Measurements from ENCODE around the gene GADD45A.

Gene GADD45A

GRCh38 chr1:67683316-67683715, 1.7 kb upstream of the GADD45A start:
- ChIA-PET POLR2A (interaction anchor here (3.8 to 4.8 kb wide), 2 partner anchors 17 to 112 kb away, joined by 29 to 77 read pairs; no protein-coding TSS in a partner anchor), CTCF (interaction anchor here (0.5 to 4.9 kb wide), 6 partner anchors 77 to 758 kb away, joined by 3 to 41 read pairs (median 9); partner anchors contain the start of genes DNAI4 and MIER1)
- Histone ChIP-seq H3K4me3 (ENCODE audit: low read depth, low read length) (no peak overlapping the region), H3K9me3 (ENCODE audit: control insufficient read depth, insufficient read depth, low read depth, low read length) (no peaks in the 10 kb centered on the region), H3K36me3 (ENCODE audit: control insufficient read depth in 2 of 2, insufficient read depth in 1 of 2, low read length in 2 of 2) (peaks cover 9 to 19% of the 10 kb centered on the region in 2 experiments; a peak in 2 of 3 replicates), H3K27ac (ENCODE audit: extremely low read depth, low read depth, low read length) (no peak overlapping the region), H3K4me1 (ENCODE audit: control insufficient read depth, insufficient read depth, low read length) (peaks cover 8% of the 10 kb centered on the region; the same call in 1 of the 2 replicates)
- no peak for TF ChIP-seq ZNF623 (tag by site-specific recombination; IDR thresholded peaks at IDR 0.05)
- TF ChIP-seq ZFP37 (tag by site-specific recombination; IDR thresholded peaks at IDR 0.05) = 0 out of 2 replicates have a peak, but pooled peaks have one; percentile 1

- Histone ChIP-seq H3K4me3 (ENCODE audit: low read depth, low read length) (peak overlapping the region; percentile 25), H3K27ac (ENCODE audit: extremely low read depth, low read depth, low read length) (peak overlapping the region; percentile 55; the same call in 1 of the 2 replicates), H3K9me3 (ENCODE audit: control insufficient read depth, insufficient read depth, low read depth, low read length) (no peaks in the 10 kb centered on the region), H3K36me3 (ENCODE audit: control insufficient read depth in 2 of 2, insufficient read depth in 1 of 2, low read length in 2 of 2) (peaks cover 9 to 25% of the 10 kb centered on the region in 2 experiments; a peak in 2 of 3 replicates), H3K4me1 (ENCODE audit: control insufficient read depth, insufficient read depth, low read length) (peaks cover 8% of the 10 kb centered on the region; the same call in 1 of the 2 replicates)
- ChIA-PET POLR2A (interaction anchor here (1.5 to 4.8 kb wide), 15 partner anchors 9 to 149 kb away, joined by 4 to 77 read pairs (median 10); no protein-coding TSS in a partner anchor), CTCF (interaction anchor here (0.7 to 4.9 kb wide), 11 partner anchors 17 to 682 kb away, joined by 3 to 41 read pairs (median 4); no protein-coding TSS in a partner anchor)
- TF ChIP-seq ZNF501 (tag by site-specific recombination; IDR thresholded peaks at IDR 0.05) (peak; percentile 51; the same call in 1 of the 2 replicates), ZNF707 (tag by site-specific recombination; IDR thresholded peaks at IDR 0.05) (no peak), KLF7 (tag by site-specific recombination; IDR thresholded peaks at IDR 0.05; ENCODE audit: borderline replicate concordance) (no peak), REST (tag by site-specific recombination; IDR thresholded peaks at IDR 0.05) (no peak), ZNF24 (tag by site-specific recombination; IDR thresholded peaks at IDR 0.05) (0 out of 2 replicates have a peak, but pooled peaks have one; percentile 59), ZNF704 (tag by site-specific recombination; IDR thresholded peaks at IDR 0.05) (no peak), ZNF610 (tag by site-specific recombination; IDR thresholded peaks at IDR 0.05; ENCODE audit: borderline replicate concordance) (no peak), ZBTB21 (tag by site-specific recombination; IDR thresholded peaks at IDR 0.05) (peak; percentile 57), ZNF629 (tag by site-specific recombination; IDR thresholded peaks at IDR 0.05) (peak; percentile 92), ZNF16 (tag by site-specific recombination; IDR thresholded peaks at IDR 0.05; ENCODE audit: low read depth) (no peak), ZNF837 (tag by site-specific recombination; IDR thresholded peaks at IDR 0.05) (no peak), ZNF596 (tag by site-specific recombination; IDR thresholded peaks at IDR 0.05) (no peak), REPIN1 (tag by site-specific recombination; IDR thresholded peaks at IDR 0.05; ENCODE audit: low read depth) (no peak), ZNF37A (tag by site-specific recombination; IDR thresholded peaks at IDR 0.05) (no peak), ZIC2 (tag by site-specific recombination; IDR thresholded peaks at IDR 0.05) (0 out of 2 replicates have a peak, but pooled peaks have one; percentile 17), SCRT1 (tag by site-specific recombination; IDR thresholded peaks at IDR 0.05; ENCODE audit: borderline replicate concordance) (no peak), PBX3 (CRISPR knock-in tag; IDR thresholded peaks at IDR 0.05) (no peak), KLF10 (tag by site-specific recombination; IDR thresholded peaks at IDR 0.05) (no peak), ZNF366 (tag by site-specific recombination; conservative IDR thresholded peaks at IDR 0.05) (peak; percentile 52), ZNF600 (tag by site-specific recombination; IDR thresholded peaks at IDR 0.05) (peak; percentile 51; the same call in 1 of the 2 replicates), EGR2 (tag by site-specific recombination; IDR thresholded peaks at IDR 0.05; ENCODE audit: low read depth) (peak; percentile 96), KLF17 (tag by site-specific recombination; IDR thresholded peaks at IDR 0.05) (no peak), ZNF19 (tag by site-specific recombination; IDR thresholded peaks at IDR 0.05; ENCODE audit: low read depth) (no peak)
Measured at GRCh38 chr1:67683766-67684525, 1.1 kb upstream of the GADD45A start.
